ENCODE results near the gene CYLD.

GRCh38 chr16:50801036-50801435, 59.1 kb downstream of the CYLD start:
- TF ChIP-seq CTCF (IDR thresholded peaks at IDR 0.05) (no peak), POLR2A (IDR thresholded peaks at IDR 0.05) (no peak), POLR2AphosphoS5 (IDR thresholded peaks at IDR 0.05) (no peak)

Data from prostate gland (tissue), 2 donors.